K562 (cell line): ENCODE measurements around the gene VPS41. TPM values are rescaled to one million over a fixed set of nuclear protein-coding genes. Genes with fewer than 3 reads are reported as not detected.

ENCODE experiments used
- BCL6 ChIP-seq: fragments of 250-450 bp; sonication (Bioruptor Pico); IDR thresholded peaks from 2 replicates; pipeline ENCODE4 v1.4.0; 2020
- CHCHD3 ChIP-seq: fragments of 250-450 bp; sonication (Bioruptor Pico); IDR thresholded peaks from 2 replicates; pipeline ENCODE4 v2.1.2; 2022; ENCODE audit warnings: mild to moderate bottlenecking
- ETV1 ChIP-seq: fragments of 450-650 bp; conservative IDR thresholded peaks from 2 replicates; pipeline ENCODE4 v1.6.1; 2016; ENCODE audit warnings: missing genetic modification characterization, control low read depth, low read depth, missing compliant biosample characterization
- FOXM1 ChIP-seq, 2 experiments: fragments of 450-650 bp in 1 of 2; sonication (generic) in 1 of 2; formaldehyde crosslinking in 1 of 2; IDR thresholded peaks; 2 replicates each; pipeline versions ENCODE4 v1.6.1 to v1.9.0; 2017 to 2022; ENCODE audit warnings: low read depth in 2 of 2, mild to moderate bottlenecking in 2 of 2, missing genetic modification reagents in 1 of 2, moderate library complexity in 1 of 2
- HNRNPK ChIP-seq: fragments of 200-400 bp; formaldehyde crosslinking; IDR thresholded peaks from one replicate; pipeline ENCODE4 v1.6.1; 2018; ENCODE audit warnings: mild to moderate bottlenecking, low read depth, low read length; ENCODE audit not compliant: poor library complexity, severe bottlenecking
- HNRNPUL1 ChIP-seq: fragments of 200-400 bp; formaldehyde crosslinking; IDR thresholded peaks from 2 replicates; pipeline ENCODE4 v1.6.1; 2017; ENCODE audit warnings: low read length
- KDM5B ChIP-seq: fragments of 200-600 bp; sonication (generic); IDR thresholded peaks from 2 replicates; pipeline ENCODE4 v1.6.1; 2012; ENCODE audit warnings: low read depth, mild to moderate bottlenecking, moderate library complexity, low read length, control low read depth, inconsistent platforms; ENCODE audit not compliant: insufficient replicate concordance
- NCOR1 ChIP-seq: fragments of 450-650 bp; IDR thresholded peaks from 2 replicates; pipeline ENCODE4 v1.6.1; 2016; ENCODE audit warnings: mild to moderate bottlenecking, moderate library complexity
- OTX1 ChIP-seq: fragments of 450-650 bp; formaldehyde crosslinking; IDR thresholded peaks from 2 replicates; pipeline ENCODE4 v1.4.0; 2022; ENCODE audit warnings: mild to moderate bottlenecking
- PCBP1 ChIP-seq: fragments of 200-400 bp; formaldehyde crosslinking; IDR thresholded peaks from 2 replicates; pipeline ENCODE4 v1.6.1; 2018; ENCODE audit warnings: mild to moderate bottlenecking, low read depth, low read length; ENCODE audit not compliant: poor library complexity, severe bottlenecking
- PCBP2 ChIP-seq: fragments of 200-400 bp; formaldehyde crosslinking; IDR thresholded peaks from 2 replicates; pipeline ENCODE4 v1.6.1; 2018; ENCODE audit warnings: low read length, low read depth, mild to moderate bottlenecking, moderate library complexity; ENCODE audit not compliant: poor library complexity, severe bottlenecking
- RBM25 ChIP-seq: fragments of 200-400 bp; formaldehyde crosslinking; IDR thresholded peaks from 2 replicates; pipeline ENCODE4 v1.6.1; 2018; ENCODE audit warnings: low read length, low read depth, moderate library complexity; ENCODE audit not compliant: severe bottlenecking
- RFX5 ChIP-seq: IDR thresholded peaks from 2 replicates; pipeline ENCODE4 v1.6.1; 2011; ENCODE audit warnings: low read depth, mild to moderate bottlenecking, improper control_type of control experiment, low read length
- SMAD1 ChIP-seq: fragments of 150-350 bp; IDR thresholded peaks from 2 replicates; pipeline ENCODE4 v1.6.1; 2014; ENCODE audit warnings: low read length, low read depth; ENCODE audit not compliant: partially characterized antibody
- SMARCB1 ChIP-seq: IDR thresholded peaks from 2 replicates; pipeline ENCODE4 v1.6.1; 2011; ENCODE audit warnings: improper control_type of control experiment, low read depth; ENCODE audit not compliant: insufficient read length
- TAF9B ChIP-seq: fragments of 450-650 bp; IDR thresholded peaks from 2 replicates; pipeline ENCODE4 v1.6.1; 2018; ENCODE audit warnings: mild to moderate bottlenecking; ENCODE audit not compliant: partially characterized antibody
- TGIF2 ChIP-seq: sonication (generic); formaldehyde crosslinking; IDR thresholded peaks from 2 replicates; pipeline ENCODE4 v1.8.1; 2022; ENCODE audit warnings: mild to moderate bottlenecking, missing genetic modification reagents, moderate library complexity
- ZBTB1 ChIP-seq: sonication (generic); formaldehyde crosslinking; IDR thresholded peaks from 2 replicates; pipeline ENCODE4 v1.8.1; 2023; ENCODE audit warnings: missing genetic modification reagents, low read depth, mild to moderate bottlenecking, borderline replicate concordance
- ZC3H11A ChIP-seq: IDR thresholded peaks from 2 replicates; pipeline ENCODE4 v1.6.1; 2012; ENCODE audit warnings: low read depth, low read length, improper control_type of control experiment
- ZC3H4 ChIP-seq: sonication (generic); formaldehyde crosslinking; IDR thresholded peaks from 2 replicates; pipeline ENCODE4 v1.9.0; 2021; ENCODE audit warnings: missing genetic modification reagents, borderline replicate concordance
- ZNF121 ChIP-seq: sonication (generic); formaldehyde crosslinking; conservative IDR thresholded peaks from 2 replicates; pipeline ENCODE4 v1.8.0; 2022; ENCODE audit warnings: missing genetic modification reagents
- ZNF23 ChIP-seq: fragments of 250-450 bp; sonication (Bioruptor Pico); IDR thresholded peaks from 2 replicates; pipeline ENCODE4 v1.4.0; 2020; ENCODE audit warnings: mild to moderate bottlenecking
- ZNF507 ChIP-seq: conservative IDR thresholded peaks from 2 replicates; pipeline ENCODE4 v1.6.1; 2017; ENCODE audit warnings: missing genetic modification characterization, missing compliant biosample characterization
- ZNF57 ChIP-seq: fragments of 450-650 bp; formaldehyde crosslinking; IDR thresholded peaks from 2 replicates; pipeline ENCODE4 v1.4.0; 2020; ENCODE audit warnings: mild to moderate bottlenecking, moderate library complexity
- ZNF586 ChIP-seq: fragments of 450-650 bp; formaldehyde crosslinking; conservative IDR thresholded peaks from 2 replicates; pipeline ENCODE4 v1.4.0; 2020; ENCODE audit warnings: mild to moderate bottlenecking, moderate library complexity
- ZNF785 ChIP-seq: fragments of 250-450 bp; sonication (Bioruptor Pico); IDR thresholded peaks from 2 replicates; pipeline ENCODE4 v1.4.0; 2020; ENCODE audit warnings: mild to moderate bottlenecking
- polyA plus RNA-seq, 8 experiments: library from polyadenylated mRNA; depleted of rRNA in 4 of 8; stranded (reverse) in 5 of 8; unstranded in 3 of 8; fragments of >200 nt; fragmentation: Nextera tagmentation in 2 of 8; fragmentation: Illumina TruSeq in 1 of 8; extraction: Ambion mirVana in 2 of 8; extraction: Trizol in 1 of 8; gene quantifications; 2 replicates each; pipeline versions ENCODE4 v1.2.1 to v1.2.3, GENCODE V29; 2011 to 2014; ENCODE audit warnings: inconsistent platforms in 1 of 8, missing spikeins in 1 of 8
- total RNA-seq, 7 experiments: library from RNA; depleted of rRNA in 6 of 7; stranded (reverse); fragments of >200 nt in 6 of 7; fragmentation: Illumina TruSeq in 2 of 7; extraction: Trizol in 2 of 7; gene quantifications; 2 replicates each; pipeline versions ENCODE4 v1.2.1 to v1.2.3, GENCODE V29; 2011 to 2021; ENCODE audit warnings: low replicate concordance in 1 of 7
- TF ChIP-seq, protein P1 (sequence below): sonication (generic); formaldehyde crosslinking; IDR thresholded peaks from 2 replicates; pipeline ENCODE4 v1.8.1; 2023; ENCODE audit warnings: mild to moderate bottlenecking, missing genetic modification reagents
- TF ChIP-seq, protein P2 (sequence below), 2 experiments: IDR thresholded peaks; 2 replicates each; pipeline ENCODE4 v1.6.1; 2011; ENCODE audit warnings: borderline replicate concordance in 1 of 2, control low read depth in 1 of 2, low read depth in 1 of 2, low read length in 1 of 2, mild to moderate bottlenecking in 1 of 2, mixed read lengths in 1 of 2, moderate library complexity in 1 of 2; ENCODE audit not compliant: insufficient read depth in 1 of 2, insufficient read length in 1 of 2, poor library complexity in 1 of 2, severe bottlenecking in 1 of 2; ENCODE audit errors: extremely low read depth in 1 of 2

VPS41 gene
- total and polyA plus RNA-seq, 9 of the 15 experiments (the other 6 are each of a cell fraction or from before 2014, with no cell fraction given) = 17.7 to 46.8 (median 32.1) TPM

GRCh38 chr7:38908759-38909335, at the start of gene VPS41 (continued):
- TF ChIP-seq OTX1 (CRISPR knock-in tag) (no peak), ZC3H11A (no peak), ZNF586 (CRISPR knock-in tag) (no peak), RFX5 (no peak), ZC3H4 (CRISPR knock-in tag) (no peak), FOXM1 (IDR thresholded peaks at IDR 0.05; ENCODE audit: low read depth) (no peak), FOXM1 (CRISPR knock-in tag; IDR thresholded peaks at IDR 0.05; ENCODE audit: low read depth) (no peak), BCL6 (CRISPR knock-in tag) (no peak), NCOR1 (no peak), PCBP1 (no peak), CHCHD3 (no peak), SMAD1 (no peak), ETV1 (tag) (peak; percentile 79), ZNF785 (CRISPR knock-in tag) (no peak), ZBTB1 (CRISPR knock-in tag) (no peak), TGIF2 (CRISPR knock-in tag) (no peak), KDM5B (no peak), PCBP2 (no peak), HNRNPUL1 (no peak), HNRNPK (no peak), ZNF121 (CRISPR knock-in tag) (no peak), SMARCB1 (no peak), ZNF23 (no peak), RBM25 (no peak), ZNF57 (CRISPR knock-in tag) (no peak), ZNF507 (no peak), TAF9B (peak; percentile 60)
- TF ChIP-seq, protein P1, sequence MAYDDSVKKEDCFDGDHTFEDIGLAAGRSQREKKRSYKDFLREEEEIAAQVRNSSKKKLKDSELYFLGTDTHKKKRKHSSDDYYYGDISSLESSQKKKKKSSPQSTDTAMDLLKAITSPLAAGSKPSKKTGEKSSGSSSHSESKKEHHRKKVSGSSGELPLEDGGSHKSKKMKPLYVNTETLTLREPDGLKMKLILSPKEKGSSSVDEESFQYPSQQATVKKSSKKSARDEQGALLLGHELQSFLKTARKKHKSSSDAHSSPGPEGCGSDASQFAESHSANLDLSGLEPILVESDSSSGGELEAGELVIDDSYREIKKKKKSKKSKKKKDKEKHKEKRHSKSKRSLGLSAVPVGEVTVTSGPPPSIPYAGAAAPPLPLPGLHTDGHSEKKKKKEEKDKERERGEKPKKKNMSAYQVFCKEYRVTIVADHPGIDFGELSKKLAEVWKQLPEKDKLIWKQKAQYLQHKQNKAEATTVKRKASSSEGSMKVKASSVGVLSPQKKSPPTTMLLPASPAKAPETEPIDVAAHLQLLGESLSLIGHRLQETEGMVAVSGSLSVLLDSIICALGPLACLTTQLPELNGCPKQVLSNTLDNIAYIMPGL (CRISPR knock-in tag) = no peak
- TF ChIP-seq, protein P2, sequence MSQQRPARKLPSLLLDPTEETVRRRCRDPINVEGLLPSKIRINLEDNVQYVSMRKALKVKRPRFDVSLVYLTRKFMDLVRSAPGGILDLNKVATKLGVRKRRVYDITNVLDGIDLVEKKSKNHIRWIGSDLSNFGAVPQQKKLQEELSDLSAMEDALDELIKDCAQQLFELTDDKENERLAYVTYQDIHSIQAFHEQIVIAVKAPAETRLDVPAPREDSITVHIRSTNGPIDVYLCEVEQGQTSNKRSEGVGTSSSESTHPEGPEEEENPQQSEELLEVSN (IDR thresholded peaks at IDR 0.05; ENCODE audit: borderline replicate concordance in 1 of 2, extremely low read depth in 1 of 2, insufficient read depth in 1 of 2, insufficient read length in 1 of 2, low read depth in 1 of 2, low read length in 1 of 2, poor library complexity in 1 of 2, severe bottlenecking in 1 of 2) = peak in 1 of 2 experiments; percentile 47
